Stimulated activated CD4-positive, alpha-beta T cell treated with anti-CD3 and anti-CD28 coated beads, TNF-alpha, amount 100 ng/mL, for 24 hours (primary cell): ENCODE results near the gene RGS6.

Source experiments
- DNase-seq, 3 experiments: peaks; one replicate each; pipeline ENCODE4 v3.0.0-alpha.2; 2020; ENCODE audit warnings: low read depth in 3 of 3

RGS6 gene

DNA sequence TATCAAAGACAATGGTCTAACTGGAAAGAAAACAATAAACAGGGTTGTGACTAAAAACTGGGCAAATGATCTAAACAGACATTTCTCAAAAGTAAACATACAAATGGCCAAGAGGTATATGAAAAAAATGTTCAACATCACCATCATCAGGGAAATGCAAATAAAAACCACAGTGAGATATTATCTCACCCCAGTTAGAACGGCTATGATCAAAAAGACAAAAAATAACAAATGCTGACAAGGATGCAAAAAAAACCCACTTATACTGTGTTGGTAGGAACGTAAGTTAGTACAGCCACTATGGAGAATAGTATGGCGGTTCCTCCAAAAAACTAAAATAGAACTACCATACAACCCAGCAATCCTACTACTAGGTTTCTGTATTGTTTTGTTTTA is 470.1 kb downstream of the RGS6 start:
- no peak for DNase-seq

DNA sequence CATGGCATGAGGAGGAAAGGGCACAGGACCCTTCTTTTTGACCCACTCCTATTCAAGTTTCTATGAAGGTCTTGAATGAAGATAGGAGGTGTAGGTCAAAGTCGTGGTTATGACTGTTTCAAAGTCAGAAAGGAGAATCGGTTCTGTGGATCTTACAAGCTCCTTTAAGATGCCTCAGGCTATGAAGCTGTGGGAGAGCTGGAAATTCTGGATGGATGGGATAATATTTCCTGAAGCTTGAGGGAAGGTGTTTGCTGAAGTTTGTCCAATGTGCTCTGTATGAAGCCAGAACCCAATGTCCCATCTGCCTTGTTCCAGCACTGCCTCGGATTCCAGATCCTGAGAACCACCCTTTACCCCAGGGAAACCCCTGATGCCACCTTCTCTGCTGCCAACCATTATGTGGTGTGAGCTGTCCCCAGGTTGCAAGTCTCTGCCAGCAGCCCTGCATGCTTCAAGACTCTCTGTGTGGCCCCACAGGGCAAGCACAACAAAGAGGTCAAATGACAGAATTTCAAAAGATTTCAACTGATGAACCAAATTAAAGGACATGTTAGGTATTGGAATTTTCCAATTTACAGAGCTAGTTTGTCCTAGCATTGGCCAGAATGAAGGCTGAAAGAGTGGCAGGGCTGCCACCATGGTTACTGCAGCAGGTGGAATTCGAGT is 472.0 kb downstream of the RGS6 start:
- DNase-seq: no peak

DNA sequence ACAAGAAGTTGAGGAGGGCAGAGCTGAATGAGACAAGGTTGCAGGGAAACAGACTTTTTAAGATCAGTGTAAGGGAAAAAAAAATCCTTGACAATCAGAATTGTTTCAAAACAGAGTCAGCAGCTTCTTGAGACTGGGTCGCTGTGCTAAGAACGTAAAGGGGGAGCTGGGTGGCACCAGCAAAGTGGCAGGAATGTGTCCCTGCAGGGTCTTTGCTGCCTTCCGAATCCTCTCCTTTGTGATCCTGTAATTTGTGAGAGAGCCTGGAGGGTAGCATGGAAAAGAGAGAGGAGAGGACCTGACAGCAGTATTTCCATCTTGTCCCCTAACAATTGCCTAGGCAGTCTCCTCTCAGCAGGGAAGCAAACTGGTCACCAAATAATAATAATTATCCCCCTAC is 472.8 kb downstream of the RGS6 start:
- DNase-seq: no peak

- no peak for DNase-seq
Measured at GRCh38 chr14:72408020-72408419, 475.8 kb downstream of the RGS6 start.

DNA sequence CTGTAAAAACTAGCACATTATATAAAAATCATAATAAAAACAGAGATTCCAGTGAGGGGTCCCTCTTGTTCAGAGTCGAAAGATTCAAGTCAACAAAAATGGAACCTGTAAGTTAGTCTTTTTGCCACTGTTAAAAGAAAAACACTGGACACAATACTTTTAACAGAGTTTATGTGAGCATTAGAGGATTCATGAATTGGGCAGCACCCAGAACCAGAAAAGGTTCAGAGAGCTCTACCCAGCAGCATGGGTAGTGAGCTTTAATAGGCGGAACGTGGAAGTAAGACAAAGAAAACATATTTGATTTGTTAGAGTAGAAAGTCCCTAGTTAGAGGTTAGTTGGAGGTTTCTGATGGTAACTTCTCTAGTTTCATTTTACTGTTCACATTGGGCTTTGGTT is 476.8 kb downstream of the RGS6 start:
- no peak for DNase-seq

DNA sequence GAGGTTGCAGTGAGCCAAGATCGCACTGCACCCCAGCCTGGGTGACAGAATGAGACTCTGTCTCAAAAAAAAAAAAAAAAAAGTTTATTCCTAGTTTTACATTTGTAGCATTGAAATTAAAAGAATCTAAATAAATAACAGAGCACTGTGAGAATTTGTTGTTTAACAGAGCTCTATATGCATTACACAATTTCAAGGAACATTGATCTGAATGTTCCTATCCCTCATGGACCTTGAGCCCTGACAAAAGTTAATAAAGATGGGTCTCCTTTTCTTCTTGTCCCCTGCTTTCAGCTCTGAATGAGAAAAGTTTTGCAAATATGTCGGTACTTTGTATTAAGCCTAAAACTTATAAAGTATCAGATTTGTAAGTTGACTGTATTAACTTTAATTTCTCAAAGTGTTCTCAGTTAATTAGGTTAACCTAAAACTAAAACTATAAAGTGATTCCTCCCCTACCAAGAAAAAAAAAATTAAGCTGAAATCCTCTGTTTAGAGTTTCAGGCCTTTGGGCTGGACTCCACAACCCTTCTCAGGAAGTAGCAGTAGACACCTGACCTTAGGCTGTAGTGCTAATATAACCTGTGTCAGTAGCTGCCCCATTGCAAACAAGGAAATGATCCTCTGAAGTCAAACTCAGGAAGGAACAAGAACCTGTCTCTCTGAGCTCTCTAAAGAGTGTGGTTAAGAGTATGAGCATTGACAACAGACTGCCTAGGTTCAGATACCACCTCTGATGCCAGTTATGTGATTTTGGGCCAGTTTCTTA is 484.0 kb downstream of the RGS6 start:
- no peak for DNase-seq

DNA sequence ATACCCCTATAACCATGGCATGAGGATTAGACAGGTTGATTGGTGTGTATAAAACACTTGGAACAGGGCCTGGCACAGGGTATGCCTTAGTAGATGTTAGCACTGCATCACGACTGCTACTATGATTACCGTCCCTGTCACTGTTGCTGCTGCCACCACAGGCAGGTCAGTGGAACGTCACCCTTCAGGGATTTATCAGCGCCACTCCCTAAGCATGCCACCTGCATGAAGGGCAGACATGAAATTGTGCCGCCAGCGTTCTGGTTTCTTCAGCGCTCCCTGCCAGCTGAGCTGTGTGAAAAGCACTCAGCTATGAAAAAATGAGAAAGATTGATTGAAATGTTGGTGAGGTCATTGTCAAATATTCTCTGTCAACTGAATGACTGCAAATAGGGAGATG is 484.7 kb downstream of the RGS6 start:
- no peak for DNase-seq

- DNase-seq: no peak
Measured at GRCh38 chr14:72418806-72419205, 486.6 kb downstream of the RGS6 start.

DNA sequence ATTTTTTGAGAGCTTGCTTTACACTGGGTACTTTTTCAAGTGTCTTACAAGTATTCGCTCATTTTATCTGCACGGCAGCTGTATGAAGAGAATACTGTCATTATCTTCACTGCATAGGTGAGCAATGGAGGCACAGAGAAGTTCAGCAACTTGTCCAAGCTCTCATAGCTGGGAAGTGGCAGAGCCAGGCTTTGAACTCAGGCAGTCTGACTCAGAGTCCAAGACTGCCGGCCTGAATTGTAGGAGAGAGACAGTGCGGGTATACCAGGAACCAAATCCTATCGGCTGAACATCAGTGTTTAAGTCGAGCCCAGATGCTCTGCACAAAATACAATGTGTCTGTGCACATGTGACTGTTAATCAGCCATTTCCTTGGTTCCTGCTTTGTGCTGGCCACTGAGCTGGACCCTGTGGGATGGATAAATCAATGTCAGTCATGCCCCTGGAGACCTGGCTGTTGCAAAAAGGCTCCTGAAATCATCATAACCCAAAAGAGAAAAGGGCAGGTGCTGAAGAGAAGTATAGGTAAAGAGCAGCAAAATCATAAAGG is 487.1 kb downstream of the RGS6 start:
- DNase-seq: no peak

GRCh38 chr14:72420749-72421474 is 488.7 kb downstream of the RGS6 start:
- DNase-seq: peak; percentile 45 to 80 (median 54)

- no peak for DNase-seq
Measured at GRCh38 chr14:72423957-72424356, 491.7 kb downstream of the RGS6 start.

- no peak for DNase-seq
Measured at GRCh38 chr14:72430457-72430856, 498.2 kb downstream of the RGS6 start.

- DNase-seq: no peak
Measured at GRCh38 chr14:72432748-72433147, 500.5 kb downstream of the RGS6 start.

DNA sequence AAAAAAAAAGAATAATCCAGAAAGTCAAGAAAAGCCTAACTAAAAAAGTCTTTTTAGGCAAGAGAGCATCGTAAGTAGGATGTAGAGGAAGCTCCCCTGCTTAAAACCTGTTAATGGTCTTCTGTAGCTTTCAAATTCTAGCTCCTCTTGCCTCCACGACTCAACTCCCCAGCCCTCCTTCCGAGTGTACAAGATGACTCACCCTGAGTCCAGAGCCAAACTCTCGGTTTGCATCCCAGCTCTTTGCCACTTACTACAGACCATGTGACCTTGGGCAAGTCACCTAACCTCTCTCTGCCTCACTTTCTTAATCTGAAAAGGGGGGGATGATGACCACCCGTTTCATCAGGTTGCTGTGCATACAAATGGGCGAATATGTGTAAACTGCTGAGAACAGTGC is 501.3 kb downstream of the RGS6 start:
- no peak for DNase-seq

GRCh38 chr14:72434856-72435255 is 502.6 kb downstream of the RGS6 start:
- no peak for DNase-seq

DNA sequence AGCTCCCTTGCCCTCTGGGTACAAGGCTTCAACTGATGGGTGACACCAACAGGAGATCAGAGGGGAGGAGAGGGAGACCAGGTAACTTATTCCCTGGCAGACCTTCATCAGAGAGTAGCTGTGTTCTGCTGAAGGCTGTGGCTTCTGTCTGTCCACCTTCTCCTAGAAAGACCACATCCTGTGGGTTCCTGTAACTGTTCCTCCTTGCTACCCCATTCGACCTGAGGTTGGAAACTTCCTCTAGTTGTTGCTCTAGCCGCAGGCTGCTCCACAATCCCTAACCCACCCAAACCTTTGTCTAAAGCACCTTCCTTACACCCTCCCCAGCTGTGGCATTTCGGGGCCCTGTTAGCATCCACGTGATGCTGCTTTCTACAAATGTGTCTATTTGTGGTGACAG is 507.5 kb downstream of the RGS6 start:
- DNase-seq: no peak

DNA sequence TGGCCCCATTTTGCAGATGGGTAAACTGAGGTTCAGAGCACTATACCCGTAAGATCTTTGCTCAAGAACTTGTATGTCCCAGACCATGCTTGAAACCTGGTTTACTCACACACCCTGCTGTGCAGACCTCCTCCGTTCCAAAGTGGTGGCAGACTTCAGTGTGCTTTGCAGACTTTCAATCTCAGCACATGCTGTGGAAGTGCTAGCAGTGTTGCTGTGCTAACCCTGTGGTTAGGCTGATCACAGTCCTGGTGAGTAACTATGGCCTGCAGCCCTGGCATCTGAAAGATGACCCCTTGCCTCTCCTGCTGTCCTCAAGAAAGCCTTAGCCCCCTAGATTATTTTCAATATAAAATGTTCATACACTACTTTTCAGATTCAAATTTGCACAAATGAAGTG is 511.0 kb downstream of the RGS6 start:
- no peak for DNase-seq

GRCh38 chr14:72443991-72444441 is 511.8 kb downstream of the RGS6 start:
- DNase-seq: peak in 2 of 3 experiments; percentile 10 to 21

GRCh38 chr14:72444701-72445100 is 512.5 kb downstream of the RGS6 start:
- DNase-seq: no peak

GRCh38 chr14:72448212-72448611 is 516.0 kb downstream of the RGS6 start:
- no peak for DNase-seq

GRCh38 chr14:72450473-72451044 is 518.3 kb downstream of the RGS6 start:
- DNase-seq: no peak
